NCI-H1436 (cell line): ENCODE measurements around the gene ZNF669.

Experiments
- DNase-seq: peaks from one replicate; lab custom pipeline; 2025; lab: John Stamatoyannopoulos, UW

The ZNF669 gene

DNA sequence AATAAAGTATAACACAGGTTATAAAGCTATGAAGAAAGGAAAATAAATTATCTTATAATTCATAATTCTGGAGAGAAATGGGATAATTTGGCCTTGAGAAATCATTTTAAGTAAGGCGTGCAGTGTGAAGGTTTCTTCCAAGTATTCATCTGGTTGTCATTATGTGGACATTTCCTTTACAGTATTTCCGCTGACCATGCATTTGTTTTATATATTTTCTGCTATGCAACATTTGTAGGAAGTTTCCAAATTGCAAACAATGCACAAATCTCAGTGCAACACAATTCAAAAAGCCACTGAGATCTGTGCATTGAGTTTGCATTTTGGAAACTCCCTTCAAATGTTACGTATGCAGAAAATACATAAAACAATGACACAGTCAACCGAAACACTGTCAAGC is 43.4 kb downstream of the ZNF669 start:
- no peak for DNase-seq

DNA sequence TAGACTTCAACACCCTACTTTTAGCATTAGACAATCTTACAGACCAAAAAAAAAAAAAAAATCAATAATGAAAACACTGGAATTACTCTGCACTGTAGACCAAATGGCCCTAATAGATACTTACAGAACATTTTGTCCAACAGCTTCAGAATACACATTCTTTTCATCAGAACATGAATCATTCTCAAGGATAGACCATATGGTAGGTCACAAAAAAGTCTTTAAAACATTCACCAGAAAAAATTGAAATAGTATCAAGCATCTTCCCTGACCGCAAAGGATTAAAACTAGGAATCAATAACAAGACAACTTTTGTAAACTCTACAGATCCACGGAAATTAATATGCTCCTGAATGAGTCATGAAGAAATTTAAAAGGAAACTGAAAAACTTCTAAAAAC is 48.1 kb downstream of the ZNF669 start:
- DNase-seq, result no peak

DNA sequence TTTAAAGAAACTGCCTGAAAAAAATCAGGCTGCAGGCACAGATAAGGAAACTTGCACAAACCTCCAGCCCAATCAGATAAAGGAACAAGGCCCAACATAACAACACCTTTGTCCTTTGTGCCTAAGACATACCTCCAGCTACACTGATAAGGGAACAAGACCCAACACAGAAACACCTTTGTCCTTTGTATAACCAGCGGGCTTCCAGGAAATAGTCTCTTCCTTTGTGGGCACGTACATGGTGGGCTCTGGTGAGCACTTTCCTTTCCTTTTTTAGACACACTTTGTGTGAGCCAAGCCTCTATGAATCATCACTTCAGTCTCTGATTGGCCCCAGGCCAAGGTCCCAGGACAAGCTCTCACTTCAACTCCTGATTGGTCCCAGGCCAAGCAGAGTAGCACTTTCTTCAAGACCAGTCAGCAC is 49.2 kb downstream of the ZNF669 start:
- no peak for DNase-seq
